ENCODE measurements around the gene CHST14. TPM values are rescaled to one million over a fixed set of nuclear protein-coding genes. Genes with fewer than 3 reads are reported as not detected.

Gene CHST14, protein sequence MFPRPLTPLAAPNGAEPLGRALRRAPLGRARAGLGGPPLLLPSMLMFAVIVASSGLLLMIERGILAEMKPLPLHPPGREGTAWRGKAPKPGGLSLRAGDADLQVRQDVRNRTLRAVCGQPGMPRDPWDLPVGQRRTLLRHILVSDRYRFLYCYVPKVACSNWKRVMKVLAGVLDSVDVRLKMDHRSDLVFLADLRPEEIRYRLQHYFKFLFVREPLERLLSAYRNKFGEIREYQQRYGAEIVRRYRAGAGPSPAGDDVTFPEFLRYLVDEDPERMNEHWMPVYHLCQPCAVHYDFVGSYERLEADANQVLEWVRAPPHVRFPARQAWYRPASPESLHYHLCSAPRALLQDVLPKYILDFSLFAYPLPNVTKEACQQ
- 10 to 100 TPM; 33.1 to 39.9 (median 38.8) TPM for polyA plus RNA-seq (ENCODE audit: insufficient read length in 3 of 3)
- long read RNA-seq, donor 1, transcript CHST14-201 (1 exons, 3,574 nt), result major isoform, 35 of 35 reads
- long read RNA-seq, donor 1, partial matches to known transcripts, result 0 of 35 reads
- long read RNA-seq, donor 1, other reads (novel, unspliced or antisense), result 0 of 35 reads
- long read RNA-seq, donor 2, transcript CHST14-201 (1 exons, 3,574 nt), result major isoform, 50 of 50 reads
- long read RNA-seq, donor 2, partial matches to known transcripts, result 0 of 50 reads
- long read RNA-seq, donor 2, other reads (novel, unspliced or antisense), result 0 of 50 reads
- long read RNA-seq, donor 3, transcript CHST14-201 (1 exons, 3,574 nt), result major isoform, 39 of 39 reads
- long read RNA-seq, donor 3, partial matches to known transcripts, result 0 of 39 reads
- long read RNA-seq, donor 3, other reads (novel, unspliced or antisense), result 0 of 39 reads
- long read RNA-seq, donor 4, transcript CHST14-201 (1 exons, 3,574 nt), result major isoform, 35 of 35 reads
- long read RNA-seq, donor 4, partial matches to known transcripts, result 0 of 35 reads
- long read RNA-seq, donor 4, other reads (novel, unspliced or antisense), result 0 of 35 reads
- long read RNA-seq, donor 5, transcript CHST14-201 (1 exons, 3,574 nt), result major isoform, 24 of 24 reads
- long read RNA-seq, donor 5, partial matches to known transcripts, result 0 of 24 reads
- long read RNA-seq, donor 5, other reads (novel, unspliced or antisense), result 0 of 24 reads
- long read RNA-seq, donor 6, transcript CHST14-201 (1 exons, 3,574 nt), result major isoform, 32 of 32 reads
- long read RNA-seq, donor 6, partial matches to known transcripts, result 0 of 32 reads
- long read RNA-seq, donor 6, other reads (novel, unspliced or antisense), result 0 of 32 reads
- long read RNA-seq, donor 7, transcript CHST14-201 (1 exons, 3,574 nt), result major isoform, 50 of 50 reads
- long read RNA-seq, donor 7, partial matches to known transcripts, result 0 of 50 reads
- long read RNA-seq, donor 7, other reads (novel, unspliced or antisense), result 0 of 50 reads
- long read RNA-seq, donor 8, transcript CHST14-201 (1 exons, 3,574 nt), result major isoform, 33 of 33 reads
- long read RNA-seq, donor 8, partial matches to known transcripts, result 0 of 33 reads
- long read RNA-seq, donor 8, other reads (novel, unspliced or antisense), result 0 of 33 reads
- long read RNA-seq, donor 9, transcript CHST14-201 (1 exons, 3,574 nt), result major isoform, 50 of 50 reads
- long read RNA-seq, donor 9, partial matches to known transcripts, result 0 of 50 reads
- long read RNA-seq, donor 9, other reads (novel, unspliced or antisense), result 0 of 50 reads
- long read RNA-seq, donor 10, transcript CHST14-201 (1 exons, 3,574 nt), result major isoform, 27 of 27 reads
- long read RNA-seq, donor 10, partial matches to known transcripts, result 0 of 27 reads
- long read RNA-seq, donor 10, other reads (novel, unspliced or antisense), result 0 of 27 reads
- long read RNA-seq, donor 11, transcript CHST14-201 (1 exons, 3,574 nt), result major isoform, 20 of 20 reads
- long read RNA-seq, donor 11, partial matches to known transcripts, result 0 of 20 reads
- long read RNA-seq, donor 11, other reads (novel, unspliced or antisense), result 0 of 20 reads
- long read RNA-seq, donor 12, transcript CHST14-201 (1 exons, 3,574 nt), result major isoform, 49 of 49 reads
- long read RNA-seq, donor 12, partial matches to known transcripts, result 0 of 49 reads
- long read RNA-seq, donor 12, other reads (novel, unspliced or antisense), result 0 of 49 reads
- long read RNA-seq, donor 13, transcript CHST14-201 (1 exons, 3,574 nt), result major isoform, 20 of 20 reads
- long read RNA-seq, donor 13, partial matches to known transcripts, result 0 of 20 reads
- long read RNA-seq, donor 13, other reads (novel, unspliced or antisense), result 0 of 20 reads
- long read RNA-seq, donor 14, result 0 reads
- long read RNA-seq, donor 15, result 0 reads
- long read RNA-seq, donor 16, transcript CHST14-201 (1 exons, 3,574 nt), result major isoform, 40 of 40 reads
- long read RNA-seq, donor 16, partial matches to known transcripts, result 0 of 40 reads
- long read RNA-seq, donor 16, other reads (novel, unspliced or antisense), result 0 of 40 reads

DNA sequence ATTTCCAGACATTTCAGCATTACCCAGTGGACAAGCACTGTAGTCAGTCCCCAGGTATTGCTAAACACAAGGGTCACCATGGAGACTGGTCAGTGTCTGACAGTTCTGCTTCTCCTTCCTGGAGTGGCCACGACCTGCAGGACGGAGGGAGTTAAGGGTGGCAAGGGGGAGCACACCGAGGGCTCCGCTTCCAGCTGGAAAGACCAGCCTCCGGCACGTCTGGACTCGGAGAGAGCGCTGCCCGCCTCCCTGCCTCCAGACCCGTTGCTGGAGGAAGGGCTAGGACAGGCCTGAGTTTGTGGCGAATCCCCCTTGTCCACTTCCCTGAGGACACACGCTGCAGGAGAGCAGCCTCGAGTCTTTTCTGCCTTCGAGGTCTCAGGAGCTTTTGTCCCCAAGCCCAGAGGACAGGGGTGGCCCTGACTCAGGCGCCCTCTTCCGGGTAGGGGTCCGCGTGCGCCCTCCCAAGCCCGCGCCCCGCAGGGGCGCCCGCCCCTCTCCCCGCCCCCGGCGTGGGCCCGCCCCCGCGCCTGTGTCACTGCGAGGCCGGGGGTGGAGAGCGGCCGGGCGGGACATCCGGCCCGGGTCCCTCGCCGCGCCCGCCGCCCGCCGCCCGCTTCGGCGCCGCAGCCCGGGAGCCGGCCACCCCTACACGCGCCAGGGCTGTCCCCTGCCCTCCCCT, at the start of gene CHST14:
CHST14 (plus strand) TSS at position 562 of the 682 bp plus-strand sequence. CDS start 230 bp downstream, outside the sequence.
- DNase-seq, result peak; percentile 81

DNA sequence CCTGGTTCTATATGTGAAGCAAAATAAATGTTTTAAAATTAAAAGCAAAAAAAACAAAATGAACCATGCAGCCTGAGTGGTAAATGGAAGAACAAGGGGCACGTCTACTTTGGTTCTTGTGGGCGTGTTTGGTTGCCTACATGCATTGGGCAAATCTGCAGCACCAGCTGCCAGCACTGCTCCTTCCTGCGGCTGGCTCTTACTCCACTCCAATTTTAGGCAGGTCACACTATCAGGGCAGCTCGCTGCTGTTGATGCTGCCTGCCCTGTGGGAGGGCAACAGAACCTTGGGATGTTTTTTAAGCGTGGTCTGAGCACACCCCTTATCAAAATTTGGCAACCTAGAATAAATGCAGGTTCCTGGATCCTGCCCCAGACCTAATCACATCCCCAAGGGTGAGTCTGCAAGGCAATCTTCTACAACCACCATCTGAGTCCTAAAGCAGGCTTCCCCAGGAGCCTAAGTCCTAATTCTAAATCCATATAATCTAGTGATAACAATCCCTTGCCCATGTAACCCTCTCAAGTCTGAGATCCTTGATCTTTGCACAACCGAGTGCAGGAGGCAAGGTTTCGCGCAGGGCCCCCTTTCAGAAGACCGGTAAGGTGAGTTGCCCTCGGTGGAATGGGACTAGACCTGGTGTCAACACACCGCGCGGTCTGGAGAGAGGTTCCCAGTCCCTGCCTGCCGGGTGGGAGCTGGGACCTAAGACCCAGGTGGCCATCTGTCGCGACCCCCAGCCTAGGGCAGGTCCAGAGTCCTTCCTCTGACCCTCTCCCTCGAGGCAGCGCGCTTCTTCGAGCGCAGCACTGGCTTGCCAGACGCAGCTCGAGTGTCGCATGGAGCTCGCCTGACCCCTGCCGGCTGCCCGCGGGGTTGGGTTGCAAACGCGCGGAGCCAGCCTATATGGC, 49.3 kb upstream of the CHST14 start:
- peak; percentile 53 for DNase-seq

- DNase-seq, result no peak
Measured at GRCh38 chr15:40424483-40425115, 46.2 kb upstream of the CHST14 start.

DNA sequence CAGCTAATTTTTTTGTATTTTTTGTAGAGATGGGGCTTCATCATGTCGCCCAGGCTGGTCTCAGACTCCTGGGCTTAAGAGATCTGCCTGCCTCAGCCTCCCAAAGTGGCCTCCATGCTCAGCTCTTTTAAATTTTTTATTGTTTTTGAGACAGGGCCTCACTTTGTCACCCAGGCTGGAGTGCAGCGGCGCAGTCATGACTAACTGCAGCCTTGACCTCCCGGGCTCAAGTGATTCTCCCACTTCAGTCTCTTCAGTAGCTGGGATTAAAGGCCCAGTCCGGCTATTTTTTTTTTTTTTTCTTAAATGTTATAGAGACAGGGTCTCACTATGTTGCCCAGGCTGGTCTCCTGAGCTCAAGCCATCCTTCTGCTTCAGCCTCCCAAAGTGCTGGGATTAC, 45.1 kb upstream of the CHST14 start:
- DNase-seq, result no peak

- no peak for DNase-seq
Measured at GRCh38 chr15:40427188-40427587, 43.6 kb upstream of the CHST14 start.

DNA sequence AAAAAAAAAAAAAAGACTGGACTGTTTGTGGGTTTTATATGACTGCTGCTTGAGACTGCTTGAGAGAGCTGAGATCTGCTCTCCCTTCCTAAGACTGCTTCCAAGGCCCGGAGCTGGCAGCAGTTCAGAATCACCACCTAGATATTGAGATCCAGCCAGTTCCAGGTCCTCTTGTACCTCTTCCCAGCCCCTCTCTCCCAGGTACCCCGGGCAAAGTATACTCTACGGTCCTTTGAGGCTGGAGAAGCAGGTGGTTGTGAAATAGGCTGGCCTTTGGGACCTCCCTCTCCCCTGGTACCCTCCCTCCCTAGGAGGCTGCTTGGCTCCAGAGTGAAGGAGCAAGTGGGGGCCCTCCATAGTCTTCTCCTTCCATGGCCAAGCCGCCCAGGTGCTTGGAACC, 42.6 kb upstream of the CHST14 start:
- no peak for DNase-seq

DNA sequence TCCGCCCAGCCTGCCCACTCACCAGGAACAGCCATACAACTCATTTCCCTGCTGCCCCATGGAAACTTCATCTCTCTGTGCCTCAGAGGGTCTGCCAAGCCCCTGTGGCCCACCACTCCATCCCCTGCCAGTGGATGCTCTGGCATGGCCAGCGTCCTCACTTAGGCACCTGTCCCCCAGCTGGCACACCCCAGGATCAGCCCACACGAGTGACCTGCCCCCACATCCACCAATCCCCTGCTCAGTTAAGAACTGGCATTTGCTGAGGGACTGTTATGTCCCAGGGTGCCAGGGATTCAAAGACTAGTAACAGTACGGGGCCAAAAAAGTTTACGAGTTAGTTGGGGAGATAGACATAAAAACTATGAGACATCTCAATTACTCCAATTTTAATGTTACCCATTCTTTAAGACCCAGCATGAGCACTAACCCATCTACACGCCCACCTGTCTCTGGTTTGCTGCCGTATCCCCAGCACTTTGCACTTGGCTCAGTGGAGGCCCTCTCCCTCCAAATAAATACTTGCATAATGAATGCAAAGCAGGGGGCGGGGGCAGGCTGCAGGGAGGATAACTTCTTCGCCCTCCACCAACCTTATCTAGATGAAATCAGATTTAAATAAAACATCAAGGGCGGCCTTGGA, 41.6 kb upstream of the CHST14 start:
- no peak for DNase-seq

GRCh38 chr15:40430271-40430805, 40.4 kb upstream of the CHST14 start:
- DNase-seq, result no peak

- DNase-seq, result no peak
Measured at GRCh38 chr15:40435023-40435709, 35.6 kb upstream of the CHST14 start.

DNA sequence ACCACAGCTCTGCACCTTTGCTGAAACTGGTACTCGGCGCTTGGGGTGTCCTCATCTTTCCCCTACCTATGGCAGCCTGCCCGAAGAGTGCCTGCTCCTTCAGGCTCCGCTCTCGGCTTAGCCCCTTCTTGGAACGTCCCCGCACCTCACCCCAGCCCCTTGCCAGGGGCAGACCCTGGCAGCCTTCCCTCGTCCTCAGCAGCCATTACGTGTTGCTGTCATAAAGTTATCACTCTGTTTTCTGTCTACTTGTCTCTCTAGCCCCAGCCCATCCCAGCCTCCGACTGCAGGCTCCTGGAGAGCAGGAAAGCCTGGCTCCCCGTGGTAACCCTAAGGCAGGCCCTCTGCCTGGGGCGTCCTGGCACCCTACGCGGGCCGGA, 35.1 kb upstream of the CHST14 start:
- no peak for DNase-seq

GRCh38 chr15:40436116-40436891, 34.5 kb upstream of the CHST14 start:
- DNase-seq, result no peak

DNA sequence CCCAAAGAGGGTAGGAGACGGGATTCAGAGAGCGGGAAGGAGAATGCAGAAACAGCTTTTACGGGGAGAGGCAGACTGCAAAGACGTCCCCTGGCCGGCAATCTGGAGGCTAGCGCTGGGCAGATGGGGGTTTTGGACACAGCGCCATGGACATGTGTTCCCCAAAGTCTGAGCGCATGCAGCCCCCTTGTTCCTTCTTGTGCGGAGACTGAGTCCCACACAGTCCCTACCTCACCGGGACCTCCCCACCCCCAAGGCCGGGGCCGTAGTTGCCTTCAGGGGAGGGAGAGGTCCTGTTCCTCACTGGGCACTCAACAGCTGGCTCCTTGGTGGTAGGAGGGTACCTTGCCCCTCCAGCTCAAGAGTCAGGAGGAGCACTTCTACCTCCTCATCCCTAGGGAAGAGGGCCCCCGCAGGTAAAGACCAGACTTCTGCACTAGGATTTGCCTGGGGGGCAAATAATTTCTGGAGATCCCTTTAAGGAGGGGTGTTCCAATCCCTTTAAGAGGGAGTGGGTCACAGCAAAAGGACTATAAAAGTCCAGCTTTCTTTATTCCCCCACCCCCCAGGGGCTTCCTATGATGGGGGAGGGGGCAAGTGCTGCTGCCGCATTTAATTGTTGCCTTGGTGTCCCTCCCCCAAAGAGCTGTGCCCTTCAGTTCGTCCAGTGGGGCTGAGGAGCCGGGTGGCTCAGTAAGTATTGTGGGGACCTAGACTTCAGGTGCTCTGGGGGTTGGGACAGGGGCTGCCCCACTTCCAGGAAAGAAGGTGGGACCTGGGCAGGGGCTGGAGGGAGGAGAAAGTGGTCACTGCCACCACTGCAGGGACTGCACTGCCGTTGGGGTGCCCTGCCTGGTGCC, 33.7 kb upstream of the CHST14 start:
- no peak for DNase-seq

GRCh38 chr15:40437752-40438687, 32.8 kb upstream of the CHST14 start:
- no peak for DNase-seq
